GM12892 (cell line): Measurements from ENCODE around the gene CCNB1IP1.
"Not testable (repeated sequence)": the region's sequence is repeated elsewhere in the genome, so short reads cannot be mapped to it uniquely, and the experiment has no call there.

Experiments used
- POLR2A ChIP-seq: IDR thresholded peaks from 2 replicates; pipeline ENCODE4 v1.6.1; 2011; ENCODE audit warnings: low read depth, low read length, control low read depth
- POLR2AphosphoS5 ChIP-seq: IDR thresholded peaks from 2 replicates; pipeline ENCODE4 v1.6.1; 2011; ENCODE audit warnings: low read depth, low read length, control low read depth

DNA sequence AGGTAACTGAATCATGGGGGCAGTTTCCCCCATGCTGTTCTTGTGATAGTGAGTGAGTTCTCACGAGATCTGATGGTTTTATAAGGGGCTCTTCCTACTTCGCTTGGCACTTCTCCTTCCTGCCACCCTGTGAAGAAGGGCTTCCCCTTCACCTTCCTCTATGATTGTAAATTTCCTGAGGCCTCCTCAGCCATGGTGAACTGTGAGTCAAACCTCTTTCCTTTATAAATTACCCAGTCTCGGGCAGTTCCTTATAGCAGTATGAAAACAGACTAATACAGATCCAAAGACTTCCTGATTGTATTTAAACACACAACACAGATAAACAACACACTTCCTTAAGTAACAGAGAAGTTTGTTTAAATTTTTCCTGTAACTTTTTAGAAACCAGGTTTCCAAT, 25.4 kb upstream of the CCNB1IP1 start:
- TF ChIP-seq POLR2A, POLR2AphosphoS5: not testable (repeated sequence)
